Lung (tissue), 12 donors: ENCODE data around the gene ADGRD1. TPM values are rescaled to one million over a fixed set of nuclear protein-coding genes. Genes with fewer than 3 reads are reported as not detected.

Experiments
- ATAC-seq: fragments of 200-7000 bp; cut with Tn5 transposase; one replicate; pipeline ENCODE4 v1.9.1; 2020; ENCODE audit warnings: moderate number of reproducible peaks; ENCODE audit not compliant: insufficient read depth, low FRiP score
- DNase-seq, 3 donors: peaks; one replicate each; pipeline ENCODE4 v3.0.0-alpha.2; 2013 to 2017
- H3K27ac ChIP-seq, 2 donors: one replicate each; pipeline ENCODE4 v1.5.1; 2013; ENCODE audit warnings: mild to moderate bottlenecking in 2 of 2, moderate library complexity in 2 of 2, control low read depth in 1 of 2, inconsistent platforms in 1 of 2, low read depth in 1 of 2, low read length in 1 of 2
- H3K27me3 ChIP-seq, 3 donors: one replicate each; pipeline ENCODE4 v1.5.1; 2013; ENCODE audit warnings: low read length in 2 of 3; ENCODE audit not compliant: control insufficient read depth in 3 of 3, insufficient read depth in 3 of 3
- H3K36me3 ChIP-seq, 4 donors: one replicate each; pipeline ENCODE4 v1.5.1; 2013; ENCODE audit warnings: low read length in 4 of 4, mild to moderate bottlenecking in 1 of 4, moderate library complexity in 1 of 4; ENCODE audit not compliant: control insufficient read depth in 4 of 4, insufficient read depth in 4 of 4
- H3K4me1 ChIP-seq, 5 donors: one replicate each; pipeline ENCODE4 v1.5.1; 2013; ENCODE audit warnings: low read length in 5 of 5, mild to moderate bottlenecking in 2 of 5, moderate library complexity in 1 of 5; ENCODE audit not compliant: control insufficient read depth in 5 of 5, insufficient read depth in 5 of 5
- H3K4me3 ChIP-seq: one replicate; pipeline ENCODE4 v1.5.1; 2013; ENCODE audit warnings: mild to moderate bottlenecking, control low read depth, moderate library complexity
- H3K9ac ChIP-seq, 2 donors: one replicate each; pipeline ENCODE4 v1.5.1; 2013; ENCODE audit warnings: low read length in 2 of 2, control low read depth in 1 of 2; ENCODE audit not compliant: insufficient read depth in 1 of 2
- H3K9me3 ChIP-seq, 4 donors: one replicate each; pipeline ENCODE4 v1.5.1; 2013; ENCODE audit warnings: low read length in 3 of 4, mild to moderate bottlenecking in 1 of 4, moderate library complexity in 1 of 4; ENCODE audit not compliant: control insufficient read depth in 4 of 4, insufficient read depth in 3 of 4
- CTCF ChIP-seq: IDR thresholded peaks from 2 replicates; pipeline ENCODE4 v1.5.1; 2012; ENCODE audit warnings: mild to moderate bottlenecking; ENCODE audit errors: control extremely low read depth, extremely low read depth
- WGBS, 2 donors: extraction: QIAGEN DNeasy Blood & Tissue Kit; methylation state at CpG; one replicate each; pipeline ENCODE4 v1.1.7; 2013; 5-methylcytosine and 5-hydroxymethylcytosine counted together
- polyA plus RNA-seq, 2 donors: library from polyadenylated mRNA; stranded (reverse); fragments of 200-250 nt; gene quantifications; one replicate each; pipeline ENCODE4 v1.2.1, GENCODE V29; 2013
- total RNA-seq, 2 donors: library from RNA; depleted of rRNA in 1 of 2; stranded (reverse); fragments of >200 nt in 1 of 2; gene quantifications; one replicate each; pipeline ENCODE4 v1.2.1, GENCODE V29; 2014 to 2021
- donor health status: control.
- donor health status: control.
- donor health status: Bipolar disorder and iron deficiency.
- donor health status: healthy.
- donor health status: DM: yes; HTN: yes; CAD: no.

ADGRD1 gene
- total and polyA plus RNA-seq, 4 donors = 23.5 to 85.6 (median 46.7) TPM

GRCh38 chr12:131056626-131057025 lies 102.9 kb downstream of the ADGRD1 start:
- WGBS, 2 donors = 80 to 85% methylated on average over 10 of the region's 10 CpGs
- ATAC-seq = no peak
- Histone ChIP-seq H3K27me3 (no peaks in the 10 kb centered on the region), H3K27ac (no peak overlapping the region), H3K36me3 (no peaks in the 10 kb centered on the region), H3K4me3 (no peak overlapping the region), H3K9me3 (no peaks in the 10 kb centered on the region), H3K9ac (no peak overlapping the region), H3K4me1 (no peaks in the 10 kb centered on the region)
- DNase-seq = no peak
- no peak for TF ChIP-seq CTCF

- H3K4me3 ChIP-seq = no peak overlapping the region
- no peak overlapping the region for H3K9ac ChIP-seq
- no peak for TF ChIP-seq CTCF
- no peaks in the 10 kb centered on the region for H3K36me3 ChIP-seq
- ATAC-seq = no peak
- no peaks in the 10 kb centered on the region for H3K9me3 ChIP-seq
- no peaks in the 10 kb centered on the region for H3K27me3 ChIP-seq
- H3K4me1 ChIP-seq = no peaks in the 10 kb centered on the region
- DNase-seq = no peak
- H3K27ac ChIP-seq = no peak overlapping the region
- WGBS, 2 donors = 87% methylated on average over 25 of the region's 25 CpGs
Measured at GRCh38 chr12:131057211-131057721, 103.6 kb downstream of the ADGRD1 start.

- Histone ChIP-seq H3K27me3 (no peaks in the 10 kb centered on the region), H3K4me3 (no peak overlapping the region), H3K4me1 (no peaks in the 10 kb centered on the region), H3K36me3 (no peaks in the 10 kb centered on the region), H3K9ac (no peak overlapping the region), H3K27ac (no peak overlapping the region), H3K9me3 (no peaks in the 10 kb centered on the region)
- WGBS, 2 donors = 86 to 90% methylated on average over 11 of the region's 11 CpGs
- ATAC-seq = no peak
- DNase-seq = no peak
- no peak for TF ChIP-seq CTCF
Measured at GRCh38 chr12:131057722-131058515, 104.2 kb downstream of the ADGRD1 start.
